ENCODE results near the gene TTPAL.

- TF ChIP-seq POLR2A (IDR thresholded peaks at IDR 0.05) (no peak), POLR2AphosphoS5 (IDR thresholded peaks at IDR 0.05; ENCODE audit: insufficient read depth in 1 of 2, low read depth in 1 of 2) (no peak)
These were observed 6.2 kb downstream of the TTPAL start for GRCh38 chr20:44481719-44482416.
